Measurements from ENCODE around the gene LPP.

LPP gene

DNA sequence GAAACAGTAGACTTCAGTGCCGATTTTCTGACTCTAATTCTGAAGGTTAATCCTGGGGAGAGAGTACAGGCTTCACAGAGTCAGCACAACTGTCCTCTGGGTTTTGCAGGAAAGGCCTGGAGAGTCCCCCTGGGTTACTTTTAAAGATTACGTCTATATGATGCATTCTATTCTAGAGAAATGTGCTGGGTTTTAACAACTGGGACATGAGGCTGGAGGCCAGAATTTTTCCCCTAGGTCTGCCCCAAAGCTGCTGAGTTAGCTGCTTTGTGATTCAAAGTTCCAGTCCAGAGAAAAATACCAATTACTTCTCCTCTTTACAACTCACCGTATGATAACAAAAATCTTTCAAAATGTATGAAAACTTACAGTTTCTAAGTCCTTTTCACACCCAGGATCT, 777.1 kb downstream of the LPP start:
- DNase-seq: no peak

DNA sequence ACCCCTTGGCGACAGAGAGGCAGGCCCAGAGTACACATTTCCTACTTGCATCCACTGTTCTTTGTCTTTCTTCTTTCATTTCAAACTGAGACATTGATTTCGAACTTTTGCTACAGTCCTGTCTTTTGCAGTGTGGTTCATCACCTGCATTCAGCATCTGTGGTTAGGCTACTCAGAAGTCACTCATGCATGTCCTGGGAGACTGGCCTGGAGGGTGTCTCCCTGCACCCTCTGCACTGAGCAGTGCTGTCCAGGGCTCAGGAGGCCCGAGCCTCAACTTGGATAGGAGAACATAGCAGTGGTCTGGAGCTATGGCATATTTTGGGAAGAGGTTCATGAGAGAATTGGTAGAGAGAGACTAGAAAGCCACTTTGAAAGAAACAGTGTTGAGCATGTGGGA, 777.6 kb downstream of the LPP start:
- no peak for DNase-seq

DNA sequence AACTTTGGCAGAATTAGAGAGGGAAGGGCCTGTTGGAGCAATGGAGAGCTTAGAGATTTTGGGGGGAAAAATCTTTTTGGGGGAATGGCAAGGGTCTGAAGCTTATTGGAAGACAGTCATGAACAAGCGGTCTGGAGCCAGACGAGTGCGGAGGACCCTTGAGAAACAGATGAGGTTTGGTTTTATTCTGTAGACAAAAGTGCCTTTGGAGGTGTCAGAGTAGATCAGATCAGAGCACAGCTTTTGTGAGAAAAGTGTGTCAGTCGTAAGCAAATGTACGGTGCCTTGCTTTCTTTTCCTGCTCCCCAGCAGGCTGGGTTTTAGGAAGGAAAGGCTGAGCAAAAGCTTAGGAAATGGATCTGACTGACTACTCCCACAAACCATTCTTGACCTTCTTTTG, 781.0 kb downstream of the LPP start:
- no peak for DNase-seq

DNA sequence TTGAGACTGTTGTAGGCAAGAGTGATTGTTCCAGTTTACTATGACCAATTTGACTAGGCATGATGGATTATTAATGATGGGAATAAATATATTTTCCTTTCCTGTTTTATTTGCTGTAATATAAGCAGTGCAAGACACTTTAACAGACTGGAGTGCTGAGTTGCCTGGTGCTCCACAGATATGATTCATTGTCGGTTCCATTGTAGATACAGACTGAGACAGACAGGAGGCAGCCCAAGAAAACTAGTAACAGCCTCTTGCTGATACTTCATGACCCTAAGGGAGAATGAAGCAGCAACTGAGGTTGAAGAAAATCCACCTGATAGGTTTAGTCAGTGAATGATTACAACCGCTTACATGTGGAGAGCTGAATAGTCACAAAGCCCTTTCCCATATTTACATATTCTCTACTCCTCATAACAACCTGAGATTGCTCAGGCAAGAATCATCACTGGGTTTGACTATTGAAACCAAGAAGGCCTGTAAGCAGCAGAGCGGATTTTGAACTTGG, 782.7 kb downstream of the LPP start:
- no peak for DNase-seq

DNA sequence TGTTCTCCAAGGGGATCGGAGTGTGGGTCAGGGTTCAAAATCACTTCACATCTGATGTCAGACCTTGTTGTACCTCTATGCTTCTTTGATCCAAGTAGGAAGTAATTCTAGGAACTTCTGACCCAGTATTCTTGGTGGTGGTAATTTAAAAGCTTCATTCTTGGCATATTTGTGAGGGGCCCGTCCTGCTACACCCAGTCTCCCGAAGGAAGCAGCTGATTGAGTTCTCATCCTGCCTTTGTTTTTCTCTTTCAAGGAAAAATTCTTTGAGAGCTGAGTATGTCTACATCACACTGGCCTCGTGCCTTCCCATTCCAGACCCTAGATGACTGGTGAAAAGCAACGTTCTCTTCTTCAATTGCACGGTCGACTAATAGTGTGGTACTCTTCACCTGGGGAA, 783.4 kb downstream of the LPP start:
- DNase-seq: no peak

DNA sequence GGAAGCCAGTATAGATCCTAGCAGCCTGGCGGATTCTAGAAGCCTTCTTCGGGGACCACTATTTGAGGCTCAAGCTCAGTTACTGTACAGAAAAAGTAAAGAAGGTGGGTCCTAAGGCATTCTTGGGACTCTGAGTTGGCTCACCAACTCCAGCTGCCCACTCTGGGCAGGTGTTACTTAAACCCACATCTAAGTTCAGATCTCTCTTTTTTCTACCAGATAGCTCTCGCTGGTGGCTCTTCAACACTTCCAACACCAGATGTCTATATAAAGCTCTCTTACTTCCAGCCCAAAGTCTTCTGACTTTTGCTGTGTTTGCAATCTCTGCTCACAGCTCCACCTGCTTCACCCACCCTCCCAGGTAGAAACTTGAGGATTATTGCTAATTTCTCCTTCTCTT, 785.0 kb downstream of the LPP start:
- no peak for DNase-seq

DNA sequence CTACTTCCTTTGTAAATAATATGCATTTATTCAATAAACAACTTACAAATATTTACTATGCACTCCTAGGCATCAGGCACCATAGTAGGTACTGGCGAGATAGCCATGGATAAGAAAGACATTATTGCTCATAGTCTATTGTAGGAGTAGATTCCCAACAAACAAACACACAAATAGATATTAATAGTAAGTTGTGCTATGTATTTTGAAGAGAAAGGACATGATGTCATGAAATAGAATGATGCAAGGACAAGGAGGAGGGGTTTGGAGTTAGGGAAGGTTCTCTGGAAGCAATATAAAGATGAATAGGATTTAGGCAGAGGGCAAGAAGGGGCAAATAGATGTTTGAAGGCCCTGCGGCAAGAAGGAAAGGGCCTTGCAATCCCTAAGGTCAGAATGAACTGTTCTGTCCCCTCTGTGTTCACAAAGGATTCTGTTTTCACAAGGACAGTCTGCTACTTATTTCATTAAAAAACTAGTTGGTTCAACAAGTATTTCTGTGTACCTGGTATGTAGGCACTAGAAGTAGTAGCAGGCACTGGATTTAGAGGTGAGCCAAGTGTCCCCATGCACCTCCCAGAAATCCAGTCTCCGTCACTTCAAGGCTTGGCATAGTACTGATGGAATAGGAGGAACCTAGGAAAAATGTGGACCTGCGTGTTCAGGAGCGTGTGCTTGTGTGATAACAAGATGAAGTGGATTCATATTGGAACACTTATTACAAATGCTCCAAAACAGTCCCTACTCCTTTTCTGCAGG, 786.0 kb downstream of the LPP start:
- DNase-seq: no peak
